NCI-H526 (cell line): ENCODE results near the gene USP12.
A peak's percentile ranks its signal among the peaks of the same experiment; 100 is the strongest.
"Not testable (repeated sequence)": the region's sequence is repeated elsewhere in the genome, so short reads cannot be mapped to it uniquely, and the experiment has no call there.

Experiments used
- DNase-seq, 2 experiments: peaks; one replicate each; lab custom pipeline; 2025; lab: John Stamatoyannopoulos, UW

Gene USP12

DNA sequence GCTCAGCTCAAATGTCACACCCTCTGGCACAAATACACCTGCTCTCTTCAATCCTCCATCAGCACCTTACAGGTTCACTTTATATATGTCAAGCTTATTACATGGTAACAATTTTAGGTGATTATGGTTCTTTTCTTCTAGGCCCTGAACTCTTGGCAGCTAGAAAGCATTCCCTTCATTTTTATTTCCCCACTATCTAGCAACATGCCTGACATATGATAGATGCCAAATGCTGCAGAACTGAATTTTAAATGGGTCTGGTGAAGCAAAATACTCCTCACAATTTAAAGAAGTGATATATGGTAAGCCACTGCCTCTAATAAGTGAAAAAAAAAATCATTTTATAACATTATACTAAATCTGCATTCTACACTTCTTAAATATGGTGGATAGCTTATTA is 95.2 kb downstream of the USP12 start:
- DNase-seq, result no peak

DNA sequence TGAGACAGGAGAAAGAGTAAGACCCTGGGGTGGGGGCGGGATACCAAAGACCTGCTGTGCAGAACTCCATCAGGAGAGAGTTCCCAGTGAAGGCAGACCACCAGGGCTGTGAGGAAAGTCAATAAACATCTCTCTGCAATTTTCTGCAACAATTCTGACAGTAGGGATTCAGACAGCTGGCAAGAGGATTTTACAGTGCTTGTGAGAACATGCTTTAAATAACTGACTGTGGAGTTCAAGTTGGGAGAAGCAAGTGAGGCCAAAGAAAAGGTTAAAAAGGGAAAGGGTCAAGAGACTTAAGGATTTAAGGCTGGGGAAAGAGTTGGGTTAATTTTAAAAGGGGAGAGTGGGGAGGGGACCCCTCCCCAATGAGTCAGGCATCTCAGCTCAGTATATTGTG is 98.4 kb downstream of the USP12 start:
- DNase-seq, result no peak

DNA sequence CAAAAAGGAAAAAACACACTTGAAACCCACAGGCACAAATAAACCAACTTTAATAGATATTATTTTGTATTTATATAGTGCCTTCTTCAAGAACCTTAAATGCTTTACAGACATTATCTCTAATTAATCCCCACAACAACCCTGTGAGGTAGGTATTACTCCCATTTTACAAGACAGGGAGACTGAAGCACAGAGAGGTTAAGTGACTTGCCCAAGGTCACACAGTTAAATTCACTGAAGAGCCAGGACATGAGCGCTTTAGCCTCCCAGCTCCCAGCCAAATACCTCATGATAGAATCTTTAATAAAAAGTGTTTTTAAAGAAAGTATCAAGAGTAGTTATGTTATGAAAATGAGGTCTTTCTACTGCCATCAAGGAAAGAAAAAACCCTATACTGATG is 105.5 kb downstream of the USP12 start:
- DNase-seq, result not testable (repeated sequence)

DNA sequence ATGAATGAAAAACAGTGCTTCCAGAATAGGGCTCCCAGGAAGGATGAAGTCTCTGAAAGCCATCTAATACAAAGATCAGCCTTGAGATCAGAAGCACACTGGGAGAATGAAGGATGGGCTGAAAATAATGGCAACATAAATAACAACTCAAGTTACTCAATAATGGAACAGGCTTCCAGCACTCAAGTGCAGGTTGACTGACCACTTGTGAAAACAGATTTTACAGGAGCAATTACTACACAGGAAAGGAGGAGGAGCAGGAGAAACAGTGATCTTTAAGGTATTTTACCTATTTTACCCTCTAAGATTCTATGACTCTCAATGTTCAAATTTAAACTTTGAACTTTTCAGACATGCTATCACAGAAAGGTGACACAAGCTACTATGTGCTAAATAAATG is 106.0 kb downstream of the USP12 start:
- DNase-seq, result no peak

DNA sequence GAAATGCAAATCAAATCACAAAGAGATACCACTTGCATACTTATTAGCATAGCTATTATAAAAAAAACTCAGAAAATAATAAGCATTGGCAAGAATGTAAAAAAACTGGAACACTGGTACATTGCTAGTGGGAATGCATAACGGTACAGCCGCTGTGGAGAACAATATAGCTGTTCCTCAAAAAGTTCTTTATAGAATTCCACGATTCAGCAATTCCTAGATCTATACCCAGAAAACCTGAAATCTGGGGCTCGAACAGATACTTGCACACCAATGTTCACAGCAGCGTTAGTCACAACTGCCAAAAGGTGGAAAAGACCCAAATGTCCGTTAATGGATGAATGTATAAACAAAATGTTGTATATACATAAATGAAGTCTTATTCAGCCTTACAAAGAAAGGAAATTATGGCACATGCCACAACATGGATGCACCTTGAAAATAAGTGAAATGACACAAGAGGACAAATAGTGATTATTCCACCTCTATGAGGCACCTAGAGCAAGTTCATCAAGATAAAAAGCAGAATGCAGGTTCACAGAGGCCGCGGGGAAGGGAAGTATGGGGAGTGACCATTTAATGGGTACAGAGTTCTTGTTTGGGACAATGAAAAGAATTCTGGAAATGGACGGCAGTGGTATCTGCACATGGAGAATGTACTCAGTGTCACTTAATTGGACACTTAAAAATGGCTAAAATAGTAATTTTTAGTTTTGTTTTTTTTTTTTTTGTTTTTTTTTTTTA is 107.2 kb downstream of the USP12 start:
- DNase-seq, result no peak

DNA sequence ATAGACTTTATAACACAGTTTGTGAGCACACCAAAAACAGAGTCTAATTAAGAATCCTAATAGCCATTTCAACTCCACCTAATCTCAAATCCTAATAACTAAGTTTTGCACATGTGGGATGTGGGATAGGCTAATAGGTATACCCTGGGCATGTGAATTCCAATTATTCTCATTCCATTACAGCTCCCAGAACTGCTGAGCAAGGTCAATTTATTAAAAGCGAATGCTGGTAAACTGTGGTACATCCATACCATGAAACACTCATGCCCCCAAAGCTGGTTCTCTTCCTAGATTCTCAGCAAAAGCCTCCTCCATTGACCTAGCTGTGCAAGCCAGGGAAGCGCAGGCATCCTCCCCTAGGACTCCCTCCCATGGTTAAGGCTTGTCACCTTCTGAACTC is 113.8 kb downstream of the USP12 start:
- DNase-seq, result no peak

DNA sequence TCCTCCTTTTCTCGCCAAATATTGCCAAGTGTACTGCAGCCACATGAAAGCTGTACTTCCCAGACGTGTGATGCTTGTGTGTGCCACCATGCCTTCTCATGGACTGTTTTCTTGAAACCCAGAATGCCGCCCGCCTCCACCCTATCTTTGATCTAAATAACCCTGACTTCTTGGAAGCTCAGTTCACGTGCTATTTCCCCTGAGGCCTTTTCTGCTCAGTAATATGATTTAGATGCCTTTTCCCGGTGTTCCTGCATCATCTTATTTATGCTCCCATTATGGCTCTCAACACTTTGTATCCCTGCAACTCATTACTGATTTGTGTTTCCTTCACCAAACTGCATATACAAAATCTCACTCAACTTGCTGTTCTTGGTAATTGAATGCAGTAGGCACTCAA is 116.1 kb downstream of the USP12 start:
- no peak for DNase-seq

DNA sequence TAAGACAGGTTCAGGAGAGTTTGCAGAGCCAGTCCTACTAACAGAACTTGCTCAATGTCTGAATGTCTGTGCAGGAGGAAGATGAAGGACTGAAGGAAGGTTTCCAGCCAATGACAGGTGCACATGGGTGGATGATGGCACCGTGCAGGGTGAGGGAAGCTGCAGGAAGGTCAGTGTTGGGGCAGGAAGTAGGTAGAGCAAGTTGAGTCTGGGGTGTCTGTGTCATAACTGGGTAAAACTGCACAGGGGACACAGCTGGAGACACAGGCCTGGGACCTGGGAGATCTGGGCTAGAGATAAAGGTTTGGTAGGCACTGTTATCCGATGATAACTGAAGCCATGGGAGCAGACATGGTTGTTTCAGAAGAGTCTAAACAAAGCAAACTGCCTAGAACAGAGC is 116.9 kb downstream of the USP12 start:
- no peak for DNase-seq

DNA sequence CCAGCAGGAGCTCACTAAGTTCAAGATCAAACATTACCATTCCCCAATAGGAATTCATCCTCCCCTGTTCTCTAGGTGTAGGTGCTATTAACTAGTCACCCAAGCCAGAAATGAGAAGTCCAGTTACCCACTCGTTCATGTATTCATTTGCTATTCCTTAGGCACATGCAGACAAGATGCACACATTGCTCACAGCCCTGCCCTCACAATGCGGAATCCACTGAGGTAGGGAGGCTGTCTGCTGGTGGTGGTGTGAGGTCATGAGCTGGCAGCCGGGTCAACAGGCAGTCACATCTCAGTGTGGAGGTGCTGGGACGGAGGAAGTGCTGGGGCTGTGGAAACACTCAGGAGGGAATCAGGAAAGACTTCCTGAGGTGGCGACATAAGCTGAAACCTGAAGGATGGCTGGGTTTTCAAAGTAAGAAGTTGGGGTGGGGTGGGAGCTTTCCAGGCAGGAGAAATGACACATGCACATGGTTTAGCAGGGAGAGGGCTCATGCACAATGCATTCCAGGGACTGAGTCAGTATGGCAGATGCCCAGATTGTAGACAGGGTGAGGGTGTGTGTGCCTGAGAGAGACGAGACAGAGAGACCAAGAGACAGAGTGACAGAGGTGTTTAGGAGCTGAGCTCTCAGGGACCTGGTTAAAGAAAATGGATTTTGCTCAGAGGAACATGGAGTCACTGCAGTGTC is 117.6 kb downstream of the USP12 start:
- DNase-seq, result no peak

DNA sequence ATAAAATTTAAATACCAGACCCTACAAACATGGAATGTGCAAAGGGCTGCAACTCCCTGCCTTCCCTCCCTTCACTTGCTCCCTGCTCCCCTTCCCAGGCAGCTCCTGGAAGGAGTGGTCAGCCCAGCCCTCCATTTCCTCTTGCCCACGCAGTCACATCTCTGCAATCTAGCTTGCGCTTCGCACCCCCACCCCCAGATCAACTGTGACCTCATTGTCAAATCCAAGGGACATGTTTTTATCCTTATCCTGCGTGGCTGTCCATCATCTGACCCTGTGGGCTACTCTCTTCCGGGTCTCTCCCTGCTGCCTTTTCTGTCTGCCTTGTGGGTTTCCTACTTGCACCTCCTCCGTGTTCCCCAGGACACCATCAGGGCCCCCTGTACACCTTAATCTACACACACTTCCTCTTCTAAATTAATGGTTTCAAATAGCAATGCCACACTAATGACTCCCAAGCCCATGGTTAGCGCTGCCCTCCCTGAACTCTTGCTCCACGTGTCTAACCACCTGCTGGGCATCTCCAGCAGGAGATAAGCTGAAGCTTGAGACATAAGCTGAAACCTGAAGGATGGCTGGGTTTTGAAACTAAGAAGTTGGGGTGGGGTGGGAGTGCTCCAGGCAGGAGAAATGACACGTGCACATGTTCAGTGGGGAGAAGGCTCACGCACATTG is 118.3 kb downstream of the USP12 start:
- no peak for DNase-seq

DNA sequence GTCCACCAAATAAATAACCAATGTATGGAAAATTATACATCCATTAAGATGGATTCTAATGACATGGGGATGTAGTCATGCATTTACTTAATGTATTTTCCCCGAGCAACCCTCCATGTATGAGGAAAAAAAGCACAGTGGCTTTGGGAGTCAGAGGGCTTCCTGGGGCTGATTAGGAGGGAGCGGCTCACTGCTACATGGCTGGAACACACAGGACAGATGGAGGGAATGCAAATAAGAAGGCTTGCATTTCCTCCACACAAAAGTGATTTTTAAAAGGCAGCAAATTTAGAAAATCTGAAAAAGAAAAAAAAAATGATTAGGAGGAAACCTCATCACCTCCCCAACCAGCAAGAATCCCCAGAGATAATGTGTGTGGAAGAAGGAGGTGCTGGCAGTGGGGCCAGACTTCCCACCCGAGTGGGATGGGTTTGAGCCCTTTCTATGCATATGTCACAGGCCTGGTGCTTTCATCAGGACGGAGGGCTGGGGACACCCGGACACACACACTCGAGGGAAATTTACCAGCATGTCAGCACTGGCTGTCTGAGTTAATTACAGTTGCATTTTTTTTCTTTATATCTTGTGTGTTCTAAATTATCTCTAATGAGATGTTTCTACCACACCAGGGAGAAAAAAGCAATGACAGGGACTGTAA is 118.9 kb downstream of the USP12 start:
- peak in 1 of 2 experiments; percentile 25 for DNase-seq

DNA sequence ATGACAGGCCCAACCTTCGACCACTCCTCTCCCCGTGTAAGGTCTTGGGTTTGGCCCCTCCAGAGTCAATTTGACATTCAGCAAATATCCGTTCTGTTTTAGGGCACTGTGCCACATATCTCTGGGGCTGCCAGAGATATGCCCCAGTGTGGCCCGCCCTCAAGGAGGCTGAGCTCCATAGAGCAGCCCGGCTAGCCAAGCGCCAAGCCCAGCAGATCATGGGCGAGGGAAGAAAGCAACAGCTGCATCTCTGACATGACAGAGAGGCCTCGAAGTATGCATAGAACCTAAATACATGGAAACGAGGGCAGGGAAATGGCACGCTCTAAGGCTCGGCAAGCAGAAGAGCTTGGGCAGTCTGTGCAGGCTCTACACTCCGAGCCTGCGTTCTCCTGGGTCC is 124.5 kb downstream of the USP12 start:
- DNase-seq, result no peak

DNA sequence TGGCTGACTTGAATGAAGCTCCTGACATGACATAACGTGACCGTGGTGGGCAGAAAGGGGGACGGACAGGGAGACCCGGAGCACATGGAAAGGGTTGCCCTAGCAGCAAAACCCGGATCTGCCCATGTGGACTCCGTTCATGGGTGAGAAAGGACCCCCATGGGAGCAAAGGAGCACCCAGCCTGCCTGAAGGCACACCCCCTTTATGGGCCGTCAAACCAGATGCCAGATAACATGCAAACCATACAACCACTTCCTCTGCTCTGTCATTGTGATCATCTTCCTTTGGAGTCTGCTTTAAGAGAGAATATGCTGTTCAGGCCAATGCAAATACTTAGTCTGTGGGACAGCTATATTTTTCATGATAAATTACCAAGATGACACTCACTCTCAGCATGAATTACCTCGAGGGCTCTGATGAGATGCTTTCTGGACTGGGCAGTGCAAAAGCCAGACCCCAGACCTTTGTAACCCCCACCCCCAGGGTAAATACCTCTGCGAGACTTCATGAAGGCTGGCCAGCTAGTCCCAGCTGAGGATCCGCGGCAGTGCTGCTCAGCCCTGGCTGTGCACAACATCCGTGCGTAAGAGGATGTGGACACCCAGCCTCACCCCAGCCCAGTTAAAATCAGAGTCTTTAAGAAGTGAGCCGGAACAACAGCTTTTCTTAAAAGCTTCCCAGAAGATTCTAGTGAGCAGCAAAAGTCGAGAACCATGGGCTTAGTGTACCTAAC is 126.6 kb downstream of the USP12 start:
- DNase-seq, result peak; percentile 91 to 93

DNA sequence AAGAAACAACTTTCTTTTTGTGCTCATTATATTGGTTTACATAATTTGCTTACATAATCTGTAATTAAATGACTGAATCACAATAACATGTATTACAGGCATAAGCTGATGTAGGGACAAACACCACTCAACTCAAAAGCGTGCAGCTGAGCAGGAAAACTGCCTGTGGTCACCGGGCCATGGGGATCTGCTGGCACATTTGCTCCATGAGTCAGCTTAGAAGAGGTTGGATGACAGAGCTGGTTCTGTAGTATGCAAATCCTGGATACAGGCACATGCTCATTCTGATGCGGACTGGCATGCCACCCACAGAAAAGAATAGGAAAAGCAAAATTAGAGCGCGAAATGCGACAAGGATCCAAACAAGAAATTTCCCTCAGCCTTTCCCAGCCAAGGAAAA is 128.6 kb downstream of the USP12 start:
- DNase-seq, result peak; percentile 90 to 93

DNA sequence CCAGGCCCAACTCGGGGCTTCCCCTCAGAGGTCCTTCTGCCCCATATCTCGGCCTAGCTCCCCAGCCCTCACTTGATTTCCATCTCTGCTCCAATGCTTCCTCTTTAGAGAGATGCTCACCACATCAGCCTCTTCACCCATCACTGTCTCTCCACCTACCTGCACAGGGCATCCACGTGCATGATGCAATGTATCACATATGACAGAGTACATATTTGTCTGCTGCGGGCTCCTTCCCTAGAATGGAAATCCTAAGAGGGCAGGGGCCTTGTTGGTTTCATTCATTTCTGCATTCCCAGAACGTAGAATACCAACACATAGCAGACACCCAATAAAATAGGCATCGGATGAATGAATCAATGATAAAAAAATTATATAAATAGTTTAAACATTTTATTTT is 130.3 kb downstream of the USP12 start:
- DNase-seq, result no peak

DNA sequence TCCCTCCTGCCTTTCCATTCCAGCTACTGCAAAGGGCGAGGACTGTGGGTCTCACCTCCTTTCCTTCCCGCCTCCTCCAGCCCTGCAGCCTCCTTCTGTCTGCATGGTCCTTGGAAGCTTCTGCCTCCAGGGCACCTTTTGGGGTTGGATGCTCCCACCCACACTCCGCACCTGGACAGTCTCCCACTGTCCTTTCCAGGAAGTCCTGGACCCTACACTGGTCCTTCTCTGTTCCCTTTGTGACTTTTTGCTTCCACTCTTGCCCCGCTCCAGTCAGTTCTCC is 130.8 kb downstream of the USP12 start:
- DNase-seq, result no peak

DNA sequence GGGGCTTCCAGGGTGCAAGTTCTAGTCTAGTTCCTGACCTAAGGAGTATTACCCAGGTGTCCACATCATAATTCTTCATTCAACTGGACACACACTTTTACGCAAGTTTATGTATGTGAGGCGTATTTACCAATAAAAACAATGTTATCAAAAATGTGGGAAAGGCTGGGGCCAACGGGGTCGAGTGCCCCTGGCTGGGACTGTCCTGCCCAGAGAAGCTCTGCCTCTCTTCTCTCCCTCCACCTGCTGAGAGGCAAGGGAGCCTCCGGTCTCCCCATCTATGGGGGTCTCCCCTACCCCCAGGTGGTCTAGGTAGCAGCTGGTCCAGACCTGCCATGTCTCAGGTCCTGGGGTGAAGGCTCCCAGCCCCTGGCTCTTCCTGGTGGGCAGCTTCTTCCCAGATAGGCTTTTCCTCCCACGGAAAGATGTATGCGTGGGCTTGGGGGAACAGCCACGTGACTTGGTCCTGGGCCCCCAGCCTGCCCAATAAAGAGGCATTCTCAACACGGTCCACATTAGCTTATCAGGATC is 132.4 kb downstream of the USP12 start:
- no peak for DNase-seq

DNA sequence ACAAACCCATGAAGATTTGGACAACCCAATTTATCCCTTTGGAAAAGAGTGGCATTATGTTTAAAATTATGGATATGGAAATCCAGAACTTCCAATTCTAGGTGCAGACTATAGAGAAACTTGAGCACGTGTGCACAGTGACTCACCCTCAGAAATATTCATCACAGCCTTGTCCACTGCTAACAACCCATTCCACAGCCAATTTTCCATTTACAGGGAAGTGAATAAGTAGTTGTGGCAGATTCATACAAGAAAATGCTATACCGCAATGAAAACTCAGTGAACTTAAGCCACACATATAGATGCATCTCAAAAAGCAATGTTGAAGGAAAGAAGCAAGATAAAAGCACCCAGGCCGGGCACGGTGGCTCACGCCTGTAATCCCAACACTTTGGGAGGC is 133.3 kb downstream of the USP12 start:
- no peak for DNase-seq

DNA sequence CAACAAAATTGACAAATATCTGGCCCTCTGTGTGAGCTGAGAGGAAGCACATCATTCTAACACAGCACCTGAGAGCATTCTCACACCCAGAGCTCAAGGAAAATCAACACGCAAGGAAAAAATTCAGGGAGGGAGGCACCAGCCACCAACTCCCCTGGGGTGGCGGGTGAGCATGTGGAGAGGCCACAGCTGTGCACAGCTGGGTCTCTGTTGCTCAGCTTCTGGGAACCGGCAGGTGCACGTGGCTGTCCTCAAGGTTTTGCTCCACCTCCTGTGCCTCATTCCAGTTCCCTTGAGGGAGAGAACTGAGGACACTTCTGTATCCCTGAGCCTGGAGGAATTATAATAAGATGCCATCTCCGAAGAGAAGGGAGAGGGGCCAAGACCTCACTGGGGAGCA is 134.0 kb downstream of the USP12 start:
- DNase-seq, result no peak

DNA sequence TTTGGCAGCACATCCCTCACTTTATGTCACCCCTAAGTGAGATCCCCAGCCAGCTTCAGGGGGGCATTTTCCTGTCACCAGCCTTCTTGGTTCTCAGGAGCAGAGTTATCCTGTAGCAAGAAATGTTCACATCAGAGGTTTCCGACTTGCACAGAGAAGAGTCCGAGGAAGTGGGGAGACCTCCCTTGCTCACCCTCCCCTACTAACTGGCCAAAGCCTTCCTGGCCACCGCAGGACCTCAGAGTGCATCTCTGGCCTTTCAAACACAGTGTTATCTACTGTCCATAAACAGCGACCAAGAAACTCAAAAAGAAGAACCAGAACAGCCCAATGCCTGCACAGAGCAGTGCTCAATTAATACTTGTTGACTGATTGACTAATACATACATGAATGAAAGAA is 134.4 kb downstream of the USP12 start:
- DNase-seq, result no peak

DNA sequence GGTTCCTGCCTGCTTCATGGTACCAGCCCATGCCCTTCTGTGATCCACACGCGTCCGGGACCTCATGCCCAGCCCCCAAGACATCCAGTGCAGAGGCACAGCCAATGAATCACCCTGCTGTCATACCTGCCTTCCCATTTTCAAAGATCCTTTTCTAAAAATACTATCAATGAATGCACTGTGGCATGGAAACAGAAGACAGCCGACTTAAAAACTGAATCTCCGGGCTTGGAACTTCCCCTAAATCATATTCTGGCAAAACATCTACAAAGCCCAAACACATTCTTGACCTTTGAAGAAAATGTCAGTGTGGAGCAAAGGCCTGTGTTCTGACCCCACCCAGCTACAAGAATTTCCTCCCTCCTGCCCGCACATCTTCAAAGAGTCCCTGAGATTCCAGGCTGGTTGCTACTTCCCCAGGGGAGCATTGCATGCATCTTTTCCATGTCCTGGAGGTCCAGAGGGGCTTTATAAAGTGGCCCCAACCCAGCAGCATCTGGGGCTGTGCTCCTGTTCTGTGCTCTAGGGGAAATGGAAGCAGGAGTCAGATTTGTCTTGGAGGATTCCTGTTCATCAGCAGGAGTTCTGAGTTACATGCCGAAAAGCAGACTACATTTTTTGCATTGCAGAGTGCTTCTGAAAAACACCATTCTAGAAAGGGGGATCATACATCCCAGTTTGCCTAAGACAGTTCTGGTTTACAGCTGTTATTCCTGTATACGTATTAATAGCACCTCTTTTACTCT is 135.2 kb downstream of the USP12 start:
- no peak for DNase-seq
